Natural killer cell (primary cell): ENCODE data around the gene AOPEP. TPM values are rescaled to one million over a fixed set of nuclear protein-coding genes. Genes with fewer than 3 reads are reported as not detected.
A peak's percentile ranks its signal among the peaks of the same experiment; 100 is the strongest.

Experiments
- ATAC-seq, 3 donors: fragments of 150-1000 bp in 2 of 3; fragments of 200-7000 bp in 1 of 3; cut with Tn5 transposase; 1 replicate in 1 of 3; 2 replicates in 2 of 3; pipeline ENCODE4 v1.10.0; 2021; ENCODE audit warnings: mild to moderate bottlenecking in 2 of 3, moderate library complexity in 2 of 3
- DNase-seq, 2 donors: peaks; one replicate each; pipeline versions ENCODE4 v3.0.0 to v3.0.0-alpha.2; 2013 to 2021; ENCODE audit warnings: mixed read lengths in 1 of 2
- H3K27ac ChIP-seq: one replicate; pipeline ENCODE4 v1.5.1; 2013; ENCODE audit warnings: mild to moderate bottlenecking, low read length
- H3K27me3 ChIP-seq: one replicate; pipeline ENCODE4 v1.6.1; 2013; ENCODE audit warnings: low read length; ENCODE audit not compliant: control insufficient read depth, insufficient read depth
- H3K36me3 ChIP-seq: one replicate; pipeline ENCODE4 v1.6.1; 2013; ENCODE audit warnings: low read length; ENCODE audit not compliant: control insufficient read depth, insufficient read depth
- H3K4me1 ChIP-seq: one replicate; pipeline ENCODE4 v1.6.1; 2013; ENCODE audit warnings: low read length; ENCODE audit not compliant: control insufficient read depth, insufficient read depth
- H3K4me3 ChIP-seq: one replicate; pipeline ENCODE4 v1.5.1; 2013; ENCODE audit warnings: low read length
- H3K9me3 ChIP-seq: one replicate; pipeline ENCODE4 v1.6.1; 2013; ENCODE audit warnings: low read length; ENCODE audit not compliant: control insufficient read depth, insufficient read depth
- H3K27ac Mint-ChIP-seq, 2 donors: one replicate each; pipeline ENCODE4 v1.8.0; 2022; ENCODE audit warnings: mild to moderate bottlenecking in 2 of 2, mixed read lengths in 2 of 2, moderate library complexity in 1 of 2
- H3K27me3 Mint-ChIP-seq, 2 donors: one replicate each; pipeline ENCODE4 v1.8.0; 2022; ENCODE audit warnings: low read depth in 2 of 2, mixed read lengths in 2 of 2
- H3K36me3 Mint-ChIP-seq: one replicate; pipeline ENCODE4 v1.8.0; 2022; ENCODE audit warnings: mixed read lengths
- H3K4me1 Mint-ChIP-seq, 2 donors: one replicate each; pipeline ENCODE4 v1.8.0; 2022; ENCODE audit warnings: mixed read lengths in 2 of 2
- H3K4me3 Mint-ChIP-seq: one replicate; pipeline ENCODE4 v1.8.0; 2022; ENCODE audit warnings: mild to moderate bottlenecking, moderate library complexity, mixed read lengths
- H3K9me3 Mint-ChIP-seq, 2 donors: one replicate each; pipeline ENCODE4 v1.8.0; 2022; ENCODE audit warnings: mixed read lengths in 2 of 2
- WGBS: methylation state at CpG from one replicate; pipeline ENCODE4 v1.1.7; 2013; ENCODE audit warnings: missing lambda C conversion rate; ENCODE audit not compliant: insufficient coverage; 5-methylcytosine and 5-hydroxymethylcytosine counted together
- intact Hi-C: fragments of 100-400 bp; cut with micrococcal nuclease; formaldehyde crosslinking; loops from one replicate; pipeline ENCODE4 v1.14.2; 2022
- total RNA-seq, 4 donors: library from RNA; stranded (reverse); fragments of 120-200 nt in 1 of 4; gene quantifications; one replicate each; pipeline versions ENCODE4 v1.2.3 to v1.2.4, GENCODE V29; 2013 to 2022
- TF ChIP-seq, protein P1 (sequence below): fragments of 200-600 bp; IDR thresholded peaks from one replicate; pipeline ENCODE4 v1.8.0; 2022; ENCODE audit warnings: antibody characterized with exemption

AOPEP gene
- total RNA-seq, 3 donors from 2014 or later (not counting 1 experiment from before 2014, with no cell fraction given): 20.1 to 22.6 (median 20.6) TPM

DNA sequence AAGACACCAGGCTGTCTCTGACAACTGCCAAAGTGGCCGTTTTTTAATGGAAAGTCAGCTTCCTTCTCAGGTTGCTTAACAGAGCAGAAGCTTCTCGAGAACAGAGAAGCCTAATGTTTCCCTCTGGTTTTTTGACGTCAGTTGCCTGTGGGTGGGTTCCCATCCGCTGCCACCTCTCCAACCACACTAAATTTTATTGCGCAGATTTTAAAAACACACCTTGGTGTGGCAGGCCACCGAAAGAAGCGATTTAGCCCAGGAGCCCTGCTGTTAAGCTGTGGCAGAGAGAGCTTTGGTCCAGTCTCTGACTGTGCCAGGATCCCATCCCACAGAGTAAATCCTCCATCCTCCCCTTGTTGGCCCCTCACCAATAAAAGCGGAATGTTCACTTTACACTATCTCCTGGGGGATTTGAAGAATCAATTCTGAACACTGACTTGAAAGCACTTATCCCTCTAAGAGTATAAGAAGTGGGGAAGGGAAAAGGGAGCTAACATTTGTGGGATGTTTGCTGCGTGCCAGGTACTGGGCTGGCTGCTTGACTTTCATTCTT lies 181.6 kb downstream of the AOPEP start:
- intact Hi-C loops: no loop called here
- 83% methylated on average over 8 of the region's 9 CpGs for WGBS
- Mint-ChIP-seq H3K27me3 (no peaks in the 10 kb centered on the region), H3K9me3 (no peaks in the 10 kb centered on the region), H3K27ac (no peak overlapping the region), H3K36me3 (no peaks in the 10 kb centered on the region), H3K4me3 (no peak overlapping the region), H3K4me1 (peaks cover 0 to 9% of the 10 kb centered on the region in 2 donors)
- H3K27me3 ChIP-seq: no peaks in the 10 kb centered on the region
- H3K27ac ChIP-seq: no peak overlapping the region
- TF ChIP-seq, protein P1, sequence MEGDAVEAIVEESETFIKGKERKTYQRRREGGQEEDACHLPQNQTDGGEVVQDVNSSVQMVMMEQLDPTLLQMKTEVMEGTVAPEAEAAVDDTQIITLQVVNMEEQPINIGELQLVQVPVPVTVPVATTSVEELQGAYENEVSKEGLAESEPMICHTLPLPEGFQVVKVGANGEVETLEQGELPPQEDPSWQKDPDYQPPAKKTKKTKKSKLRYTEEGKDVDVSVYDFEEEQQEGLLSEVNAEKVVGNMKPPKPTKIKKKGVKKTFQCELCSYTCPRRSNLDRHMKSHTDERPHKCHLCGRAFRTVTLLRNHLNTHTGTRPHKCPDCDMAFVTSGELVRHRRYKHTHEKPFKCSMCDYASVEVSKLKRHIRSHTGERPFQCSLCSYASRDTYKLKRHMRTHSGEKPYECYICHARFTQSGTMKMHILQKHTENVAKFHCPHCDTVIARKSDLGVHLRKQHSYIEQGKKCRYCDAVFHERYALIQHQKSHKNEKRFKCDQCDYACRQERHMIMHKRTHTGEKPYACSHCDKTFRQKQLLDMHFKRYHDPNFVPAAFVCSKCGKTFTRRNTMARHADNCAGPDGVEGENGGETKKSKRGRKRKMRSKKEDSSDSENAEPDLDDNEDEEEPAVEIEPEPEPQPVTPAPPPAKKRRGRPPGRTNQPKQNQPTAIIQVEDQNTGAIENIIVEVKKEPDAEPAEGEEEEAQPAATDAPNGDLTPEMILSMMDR: no peak
- no peak overlapping the region for H3K4me3 ChIP-seq
- peak in 1 of 3 donors; percentile 48 for ATAC-seq
- H3K36me3 ChIP-seq: no peaks in the 10 kb centered on the region
- no peaks in the 10 kb centered on the region for H3K9me3 ChIP-seq
- no peak for DNase-seq
- H3K4me1 ChIP-seq: no peaks in the 10 kb centered on the region

DNA sequence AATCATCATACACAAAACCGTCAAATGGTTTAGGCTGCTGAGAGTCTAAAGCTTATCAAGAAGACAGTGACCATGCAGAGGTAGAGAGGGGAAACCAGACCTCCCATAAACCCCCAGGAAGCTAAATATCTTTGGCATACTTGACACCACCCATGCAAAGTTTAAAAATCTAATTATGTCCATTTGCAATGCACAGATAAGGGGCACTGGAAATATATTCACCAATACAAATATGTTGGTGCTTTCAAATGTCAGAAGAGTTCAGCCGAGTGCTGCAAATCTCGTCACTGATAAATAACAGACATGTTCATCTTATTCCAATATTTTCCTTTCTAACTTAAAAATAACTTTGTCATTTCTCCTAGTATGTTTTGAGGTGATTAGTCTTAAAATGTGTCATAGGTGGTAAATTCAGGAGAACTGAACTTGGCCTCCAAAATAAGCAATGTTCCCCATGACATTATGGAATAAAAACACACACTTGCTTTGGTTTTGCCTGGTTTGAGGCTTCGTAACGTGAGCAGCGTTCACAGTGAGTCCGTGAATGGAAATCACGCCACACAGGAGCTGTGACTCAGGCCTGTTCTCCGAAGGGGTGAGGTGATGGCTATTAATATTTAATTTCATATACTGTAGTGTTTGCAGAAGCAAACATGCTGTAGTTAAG lies 182.2 kb downstream of the AOPEP start:
- Histone ChIP-seq H3K36me3 (no peaks in the 10 kb centered on the region), H3K27me3 (no peaks in the 10 kb centered on the region), H3K27ac (no peak overlapping the region), H3K4me1 (no peaks in the 10 kb centered on the region), H3K9me3 (no peaks in the 10 kb centered on the region), H3K4me3 (no peak overlapping the region)
- Mint-ChIP-seq H3K36me3 (no peaks in the 10 kb centered on the region), H3K27ac (no peak overlapping the region), H3K4me1 (peaks cover 0 to 9% of the 10 kb centered on the region in 2 donors), H3K9me3 (no peaks in the 10 kb centered on the region), H3K4me3 (no peak overlapping the region), H3K27me3 (no peaks in the 10 kb centered on the region)
- 82% methylated on average over 9 of the region's 9 CpGs for WGBS
- ATAC-seq (no peak), DNase-seq (no peak)
- TF ChIP-seq, protein P1: no peak
- intact Hi-C loops: no loop called here

DNA sequence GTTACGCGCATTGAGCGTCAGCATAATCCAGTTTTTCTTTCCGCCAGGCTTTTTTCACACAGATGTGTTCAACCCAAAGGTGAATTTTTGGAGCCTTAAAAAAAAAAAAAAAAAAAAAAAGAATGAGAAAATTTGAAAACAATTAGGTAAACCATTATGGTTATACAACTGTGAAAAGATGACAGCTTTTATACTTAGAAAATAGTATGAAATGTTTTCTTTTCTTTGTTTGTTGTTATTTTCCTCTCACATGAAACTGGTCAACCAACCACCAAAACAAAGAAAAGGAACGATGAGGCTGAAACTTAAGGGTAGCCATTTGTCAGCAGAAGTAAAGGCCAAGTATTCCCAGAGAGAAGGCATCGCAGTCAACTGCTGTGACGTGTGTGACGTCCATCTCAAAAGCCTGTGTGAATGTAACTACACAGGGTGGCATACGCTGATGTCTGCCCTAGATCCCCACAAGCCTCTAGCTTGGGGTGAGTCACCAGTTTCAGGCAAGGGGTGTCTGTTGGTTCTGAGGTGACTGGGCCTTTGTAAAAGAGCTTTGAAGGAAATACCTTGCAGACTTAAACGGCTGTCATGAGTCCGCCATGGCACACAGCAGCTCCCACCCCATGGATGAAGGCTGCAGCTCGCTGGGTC lies 182.9 kb downstream of the AOPEP start:
- Mint-ChIP-seq H3K9me3 (no peaks in the 10 kb centered on the region), H3K4me1 (peaks cover 0 to 9% of the 10 kb centered on the region in 2 donors), H3K36me3 (no peaks in the 10 kb centered on the region), H3K27ac (no peak overlapping the region), H3K27me3 (no peaks in the 10 kb centered on the region), H3K4me3 (no peak overlapping the region)
- Histone ChIP-seq H3K4me1 (no peaks in the 10 kb centered on the region), H3K27ac (no peak overlapping the region), H3K9me3 (no peaks in the 10 kb centered on the region), H3K4me3 (no peak overlapping the region), H3K36me3 (no peaks in the 10 kb centered on the region), H3K27me3 (no peaks in the 10 kb centered on the region)
- TF ChIP-seq, protein P1: no peak
- ATAC-seq (no peak), DNase-seq (no peak)
- 90% methylated on average over 12 of the region's 12 CpGs for WGBS
- intact Hi-C loops: no loop called here
